RWPE2 (cell line): ENCODE results near the gene ACBD4.
A peak's percentile ranks its signal among the peaks of the same experiment; 100 is the strongest.

Experiments
- ATAC-seq: fragments of 200-7000 bp; cut with Tn5 transposase; 3 replicates; pipeline ENCODE4 v1.9.1; 2021; ENCODE audit warnings: low read depth
- DNase-seq: peaks from one replicate; pipeline ENCODE4 v3.0.0-alpha.2; 2020; ENCODE audit warnings: low spot score
- H3K27ac ChIP-seq: fragments of 450-650 bp; 2 replicates; pipeline ENCODE4 v1.5.1; 2017; ENCODE audit warnings: mild to moderate bottlenecking; ENCODE audit not compliant: poor library complexity, severe bottlenecking
- H3K27me3 ChIP-seq: fragments of 250-450 bp; sonication (Bioruptor Pico); 2 replicates; pipeline ENCODE4 v1.5.1; 2021; ENCODE audit warnings: mild to moderate bottlenecking, moderate library complexity; ENCODE audit not compliant: insufficient read depth, poor library complexity, severe bottlenecking
- H3K36me3 ChIP-seq: fragments of 250-450 bp; sonication (Bioruptor Pico); 2 replicates; pipeline ENCODE4 v1.5.1; 2020; ENCODE audit warnings: low read depth, mild to moderate bottlenecking, moderate library complexity
- H3K4me1 ChIP-seq: fragments of 250-450 bp; sonication (Bioruptor Pico); 2 replicates; pipeline ENCODE4 v1.5.1; 2021; ENCODE audit warnings: mild to moderate bottlenecking, moderate library complexity; ENCODE audit not compliant: insufficient read depth, poor library complexity, severe bottlenecking
- H3K4me3 ChIP-seq: fragments of 250-450 bp; sonication (Bioruptor Pico); 2 replicates; pipeline ENCODE4 v1.5.1; 2021; ENCODE audit warnings: mild to moderate bottlenecking, moderate library complexity; ENCODE audit not compliant: severe bottlenecking
- H3K9me3 ChIP-seq: fragments of 250-450 bp; sonication (Bioruptor Pico); 2 replicates; pipeline ENCODE4 v1.5.1; 2021; ENCODE audit warnings: mild to moderate bottlenecking, moderate library complexity; ENCODE audit not compliant: severe bottlenecking
- TF ChIP-seq, protein P1 (sequence below): fragments of 450-650 bp; IDR thresholded peaks from one replicate; pipeline ENCODE4 v1.5.1; 2017; ENCODE audit warnings: mild to moderate bottlenecking, moderate library complexity; ENCODE audit not compliant: poor library complexity, severe bottlenecking

ACBD4 gene

DNA sequence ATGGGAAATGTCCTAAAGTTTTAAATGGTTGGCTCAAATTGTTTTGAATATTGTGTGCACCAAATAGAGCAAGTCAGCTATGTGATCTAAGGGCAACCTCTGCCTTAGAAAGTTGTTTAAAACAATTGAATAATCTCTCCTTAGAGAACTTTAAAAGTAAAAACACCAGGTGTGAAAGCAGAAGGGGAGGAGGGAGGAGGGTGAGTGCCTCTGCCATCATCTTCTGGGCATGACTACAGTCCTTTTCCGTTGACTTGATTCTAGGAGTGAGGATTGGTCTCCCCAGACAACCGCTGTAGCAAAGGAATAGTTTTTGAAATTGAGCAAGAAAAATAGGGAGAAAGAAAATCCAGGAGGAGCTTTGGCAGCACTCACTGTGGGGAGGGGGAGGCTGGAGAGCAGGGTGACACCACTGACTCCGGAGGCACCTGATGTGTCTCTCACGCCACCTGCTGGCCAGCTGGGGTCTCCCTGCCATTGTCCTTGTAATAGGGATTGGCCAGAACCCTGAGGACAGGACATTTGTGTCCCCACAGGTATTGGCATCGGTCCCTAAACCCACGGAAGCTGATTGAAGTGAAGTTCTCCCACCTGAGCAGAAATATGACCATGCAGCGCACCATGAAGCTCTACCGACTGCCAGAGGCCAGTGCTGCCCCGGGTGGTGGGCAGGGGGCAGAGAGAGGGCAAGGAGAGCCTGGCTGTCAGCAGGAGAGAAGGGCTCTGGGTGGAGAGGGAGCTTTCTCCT lies 36.4 kb upstream of the ACBD4 start:
- Histone ChIP-seq H3K27ac (peak overlapping the region; percentile 12), H3K36me3 (peaks cover 93% of the 10 kb centered on the region), H3K27me3 (no peaks in the 10 kb centered on the region), H3K9me3 (no peaks in the 10 kb centered on the region), H3K4me3 (no peak overlapping the region), H3K4me1 (no peaks in the 10 kb centered on the region)
- peak; percentile 94 for ATAC-seq
- DNase-seq: no peak
- TF ChIP-seq, protein P1, sequence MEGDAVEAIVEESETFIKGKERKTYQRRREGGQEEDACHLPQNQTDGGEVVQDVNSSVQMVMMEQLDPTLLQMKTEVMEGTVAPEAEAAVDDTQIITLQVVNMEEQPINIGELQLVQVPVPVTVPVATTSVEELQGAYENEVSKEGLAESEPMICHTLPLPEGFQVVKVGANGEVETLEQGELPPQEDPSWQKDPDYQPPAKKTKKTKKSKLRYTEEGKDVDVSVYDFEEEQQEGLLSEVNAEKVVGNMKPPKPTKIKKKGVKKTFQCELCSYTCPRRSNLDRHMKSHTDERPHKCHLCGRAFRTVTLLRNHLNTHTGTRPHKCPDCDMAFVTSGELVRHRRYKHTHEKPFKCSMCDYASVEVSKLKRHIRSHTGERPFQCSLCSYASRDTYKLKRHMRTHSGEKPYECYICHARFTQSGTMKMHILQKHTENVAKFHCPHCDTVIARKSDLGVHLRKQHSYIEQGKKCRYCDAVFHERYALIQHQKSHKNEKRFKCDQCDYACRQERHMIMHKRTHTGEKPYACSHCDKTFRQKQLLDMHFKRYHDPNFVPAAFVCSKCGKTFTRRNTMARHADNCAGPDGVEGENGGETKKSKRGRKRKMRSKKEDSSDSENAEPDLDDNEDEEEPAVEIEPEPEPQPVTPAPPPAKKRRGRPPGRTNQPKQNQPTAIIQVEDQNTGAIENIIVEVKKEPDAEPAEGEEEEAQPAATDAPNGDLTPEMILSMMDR: peak; percentile 94

DNA sequence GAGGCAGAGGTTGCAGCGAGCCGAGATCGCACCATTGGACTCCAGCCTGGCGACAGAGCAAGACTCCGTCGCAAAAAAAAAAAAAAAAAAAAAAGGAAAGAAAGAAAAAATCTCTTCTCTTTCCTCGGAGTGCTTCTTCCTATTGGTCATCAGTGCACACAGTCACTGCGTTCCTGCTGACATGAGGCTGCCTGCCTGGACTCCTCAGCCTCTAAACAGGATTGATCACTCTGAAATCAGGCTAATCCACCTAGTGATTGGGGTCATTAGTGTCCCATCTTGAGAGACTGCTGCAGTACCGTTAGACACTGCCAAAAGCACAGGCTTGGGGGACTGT lies 34.0 kb upstream of the ACBD4 start:
- TF ChIP-seq, protein P1: no peak
- no peaks in the 10 kb centered on the region for H3K4me1 ChIP-seq
- H3K4me3 ChIP-seq: no peak overlapping the region
- ATAC-seq: no peak
- H3K9me3 ChIP-seq: no peaks in the 10 kb centered on the region
- no peak for DNase-seq
- H3K27me3 ChIP-seq: no peaks in the 10 kb centered on the region
- peaks cover 94% of the 10 kb centered on the region for H3K36me3 ChIP-seq
- H3K27ac ChIP-seq: no peak overlapping the region

DNA sequence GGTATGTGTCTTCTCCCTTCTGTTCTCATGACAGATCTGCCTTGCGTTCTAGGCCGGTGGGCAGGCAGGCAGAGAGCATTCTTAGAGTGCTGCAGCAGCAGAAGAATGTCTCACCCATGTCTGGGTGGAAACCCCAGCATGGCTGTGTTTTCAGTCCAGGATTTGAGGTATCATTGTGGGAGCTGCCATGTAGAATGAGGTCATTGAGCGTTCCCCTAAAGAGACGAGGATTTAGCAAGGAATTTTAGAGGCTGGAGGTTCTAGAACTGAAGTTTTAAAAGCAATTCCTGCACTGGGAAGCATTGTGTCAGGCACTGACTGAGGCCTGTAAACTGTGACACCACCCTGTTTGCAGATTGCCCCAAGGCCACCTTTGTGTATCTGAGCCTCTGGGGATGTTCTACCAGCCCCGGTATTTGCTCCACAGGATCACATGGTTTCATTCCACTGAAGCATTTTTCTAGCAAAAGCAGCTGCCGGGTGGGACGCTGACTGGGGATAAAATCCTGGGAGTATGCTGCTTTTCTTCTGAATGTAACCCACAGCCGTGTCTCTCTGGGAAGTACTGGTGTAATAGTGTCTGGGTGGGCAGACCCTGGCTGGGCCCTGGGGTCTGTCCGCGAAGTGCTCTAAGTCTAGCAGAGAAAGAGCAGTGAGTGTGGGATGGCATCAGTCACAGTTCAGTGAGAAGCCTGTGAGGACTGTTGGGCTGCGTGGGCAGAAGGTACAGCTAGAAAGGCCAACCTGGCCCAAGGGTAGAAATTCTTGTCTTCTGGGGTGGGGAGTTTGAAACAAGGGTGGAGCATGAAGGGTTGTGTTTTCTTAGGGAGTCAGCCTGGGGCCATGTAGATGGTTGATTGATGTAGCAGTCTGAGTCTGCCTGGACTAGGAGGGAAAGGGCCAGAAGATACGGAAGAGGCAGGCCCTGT lies 33.3 kb upstream of the ACBD4 start:
- H3K36me3 ChIP-seq: peaks cover 94% of the 10 kb centered on the region
- H3K27me3 ChIP-seq: no peaks in the 10 kb centered on the region
- TF ChIP-seq, protein P1: no peak
- no peak overlapping the region for H3K27ac ChIP-seq
- DNase-seq (no peak), ATAC-seq (no peak)
- H3K4me3 ChIP-seq: no peak overlapping the region
- no peaks in the 10 kb centered on the region for H3K9me3 ChIP-seq
- H3K4me1 ChIP-seq: no peaks in the 10 kb centered on the region

GRCh38 chr17:45102856-45103255 lies 32.6 kb upstream of the ACBD4 start:
- no peaks in the 10 kb centered on the region for H3K9me3 ChIP-seq
- ATAC-seq: no peak
- TF ChIP-seq, protein P1: no peak
- H3K36me3 ChIP-seq: peaks cover 94% of the 10 kb centered on the region
- no peaks in the 10 kb centered on the region for H3K4me1 ChIP-seq
- H3K27ac ChIP-seq: no peak overlapping the region
- DNase-seq: no peak
- no peak overlapping the region for H3K4me3 ChIP-seq
- no peaks in the 10 kb centered on the region for H3K27me3 ChIP-seq
